Memory B cell (primary cell): ENCODE results near the gene PNPLA7.
"Not testable (repeated sequence)": the region's sequence is repeated elsewhere in the genome, so short reads cannot be mapped to it uniquely, and the experiment has no call there.

Source experiments
- ATAC-seq: fragments of 150-1000 bp; cut with Tn5 transposase; 2 replicates; pipeline ENCODE4 v1.10.0; 2021; ENCODE audit warnings: low read depth, mild to moderate bottlenecking, moderate library complexity
- DNase-seq, 2 donors: peaks; one replicate each; pipeline ENCODE4 v3.0.0; 2022; ENCODE audit warnings: low spot score in 2 of 2
- H3K27ac Mint-ChIP-seq: one replicate; pipeline ENCODE4 v1.8.0; 2022; ENCODE audit warnings: mild to moderate bottlenecking, moderate library complexity, mixed read lengths
- H3K27me3 Mint-ChIP-seq: one replicate; pipeline ENCODE4 v1.8.0; 2022; ENCODE audit warnings: mixed read lengths
- H3K36me3 Mint-ChIP-seq: one replicate; pipeline ENCODE4 v1.8.0; 2022; ENCODE audit warnings: mild to moderate bottlenecking, mixed read lengths
- H3K4me1 Mint-ChIP-seq: one replicate; pipeline ENCODE4 v1.8.0; 2022; ENCODE audit warnings: mixed read lengths
- H3K4me3 Mint-ChIP-seq: one replicate; pipeline ENCODE4 v1.8.0; 2022; ENCODE audit warnings: mild to moderate bottlenecking, moderate library complexity, mixed read lengths
- H3K9me3 Mint-ChIP-seq: one replicate; pipeline ENCODE4 v1.8.0; 2022; ENCODE audit warnings: mixed read lengths

The PNPLA7 gene

DNA sequence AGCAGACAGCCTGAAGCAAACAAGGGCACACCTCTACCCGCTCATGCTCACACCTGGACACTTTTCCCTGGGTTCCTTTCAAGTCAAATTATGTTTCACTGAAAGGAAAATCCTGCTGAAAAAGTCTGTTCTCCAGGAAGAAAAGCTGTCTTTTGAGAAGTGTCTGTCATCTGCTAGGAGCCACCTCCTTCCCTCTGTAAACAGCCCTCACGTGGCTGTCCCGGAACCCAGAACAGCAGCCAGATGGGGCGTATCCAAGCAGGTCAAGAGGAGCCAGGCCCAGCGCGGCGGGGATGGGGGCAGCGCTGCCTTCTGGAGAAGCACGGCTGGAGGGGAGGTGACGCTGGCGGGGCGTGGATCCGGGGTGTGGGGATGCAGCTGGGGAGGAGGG lies at the start of gene PNPLA7:
Gene PNPLA7, minus strand, starts transcription at position 172 of the 391 bp plus-strand sequence. CDS start 205 bp downstream, outside the sequence.
- no peaks in the 10 kb centered on the region for H3K27me3 Mint-ChIP-seq
- ATAC-seq (peak; percentile 23), DNase-seq (peak; percentile 22 to 46)
- H3K4me1 Mint-ChIP-seq: peaks cover 17% of the 10 kb centered on the region
- no peaks in the 10 kb centered on the region for H3K9me3 Mint-ChIP-seq
- H3K4me3 Mint-ChIP-seq: peak within 1 kb of the TSS; percentile 99
- H3K36me3 Mint-ChIP-seq: peaks cover 5% of the 10 kb centered on the region
- H3K27ac Mint-ChIP-seq: peak within 1 kb of the TSS; percentile 95

DNA sequence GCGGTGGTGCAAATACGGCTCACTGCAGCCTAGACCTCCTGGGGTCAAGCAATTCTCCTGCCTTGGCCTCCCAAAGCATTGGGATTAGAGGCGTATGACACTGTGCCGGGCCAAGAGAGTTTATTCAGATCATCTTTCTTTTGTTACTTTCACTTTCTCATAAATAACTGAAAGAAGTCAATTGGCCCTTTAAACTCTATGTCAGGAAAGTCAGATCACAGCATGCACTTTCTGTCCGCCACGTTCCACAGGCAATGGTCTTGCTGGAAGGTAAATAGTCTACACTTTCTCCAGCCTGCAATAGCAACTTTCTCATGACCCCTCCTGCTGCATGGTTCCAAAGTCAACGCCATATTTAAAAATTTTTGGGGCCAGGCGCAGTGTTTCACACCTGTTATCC lies 48.7 kb upstream of the PNPLA7 start:
- DNase-seq: no peak
- H3K27ac Mint-ChIP-seq: no peak overlapping the region
- H3K9me3 Mint-ChIP-seq: no peaks in the 10 kb centered on the region
- ATAC-seq: no peak
- H3K4me1 Mint-ChIP-seq: peaks cover 8% of the 10 kb centered on the region
- no peaks in the 10 kb centered on the region for H3K36me3 Mint-ChIP-seq
- no peak overlapping the region for H3K4me3 Mint-ChIP-seq
- no peaks in the 10 kb centered on the region for H3K27me3 Mint-ChIP-seq

DNA sequence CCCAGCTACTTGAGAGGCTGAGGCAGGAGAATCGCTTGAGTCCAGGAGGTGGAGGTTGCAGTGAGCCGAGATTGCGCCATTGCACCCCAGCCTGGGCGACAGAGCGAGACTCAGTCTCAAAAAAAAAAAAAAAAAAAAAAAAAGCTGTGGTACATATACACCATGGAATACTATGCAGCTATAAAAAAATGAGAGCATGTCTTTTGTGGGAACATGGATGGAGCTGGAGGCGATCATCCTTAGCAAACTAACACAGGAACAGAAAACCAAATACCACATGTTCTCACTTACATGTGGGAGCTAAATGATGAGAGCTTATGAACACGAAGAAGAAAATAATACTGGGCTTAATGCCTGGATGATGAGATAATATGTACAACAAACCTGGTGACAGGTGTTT lies 46.4 kb upstream of the PNPLA7 start:
- ATAC-seq, H3K27ac Mint-ChIP-seq, H3K9me3 Mint-ChIP-seq, H3K36me3 Mint-ChIP-seq, H3K4me3 Mint-ChIP-seq, H3K4me1 Mint-ChIP-seq, H3K27me3 Mint-ChIP-seq, DNase-seq: not testable (repeated sequence)

DNA sequence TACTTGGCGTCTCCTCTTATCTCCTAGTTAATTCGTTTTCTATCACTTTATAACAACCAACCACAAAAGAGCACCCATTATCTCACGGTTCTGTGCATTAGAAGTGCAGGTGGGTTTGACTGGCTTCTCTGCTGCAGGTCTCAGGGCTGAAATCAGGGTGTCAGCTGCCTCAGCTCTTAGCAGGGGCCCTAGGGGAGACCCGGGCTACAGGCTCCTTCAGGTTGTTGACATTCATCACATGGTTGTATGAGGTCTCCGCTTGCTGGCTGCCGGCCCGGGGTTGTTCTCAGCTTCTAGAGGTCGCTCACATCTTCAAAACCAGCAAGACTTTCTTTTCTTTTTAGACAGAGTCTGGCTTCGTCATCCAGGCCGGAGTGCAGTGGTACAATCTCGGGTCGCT lies 43.0 kb upstream of the PNPLA7 start:
- peaks cover 4% of the 10 kb centered on the region for H3K4me1 Mint-ChIP-seq
- DNase-seq: no peak
- no peaks in the 10 kb centered on the region for H3K27me3 Mint-ChIP-seq
- H3K36me3 Mint-ChIP-seq: no peaks in the 10 kb centered on the region
- no peaks in the 10 kb centered on the region for H3K9me3 Mint-ChIP-seq
- no peak overlapping the region for H3K27ac Mint-ChIP-seq
- H3K4me3 Mint-ChIP-seq: no peak overlapping the region
- no peak for ATAC-seq

DNA sequence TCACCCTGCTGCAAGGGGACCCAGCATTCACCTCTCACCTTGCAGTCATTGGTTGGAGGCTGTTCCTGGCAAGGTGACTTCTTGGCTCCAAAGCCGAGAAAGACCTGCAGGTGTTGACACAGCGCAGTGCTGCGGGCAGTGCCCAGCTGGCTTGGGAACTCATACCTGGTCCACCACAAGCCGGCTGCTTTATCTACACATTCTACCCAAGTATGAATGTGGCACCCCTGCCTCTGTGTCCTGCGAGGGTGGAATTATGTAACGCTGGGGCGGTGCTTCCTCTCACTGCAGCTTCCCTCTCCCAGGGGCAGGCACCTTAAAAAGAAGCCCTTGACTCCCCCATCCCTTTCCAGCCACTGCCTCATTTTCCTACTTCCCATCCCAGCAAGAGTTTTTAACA lies 42.6 kb upstream of the PNPLA7 start:
- ATAC-seq: no peak
- H3K27ac Mint-ChIP-seq: no peak overlapping the region
- H3K36me3 Mint-ChIP-seq: peaks cover 3% of the 10 kb centered on the region
- no peak overlapping the region for H3K4me3 Mint-ChIP-seq
- no peak for DNase-seq
- H3K9me3 Mint-ChIP-seq: no peaks in the 10 kb centered on the region
- H3K27me3 Mint-ChIP-seq: no peaks in the 10 kb centered on the region
- H3K4me1 Mint-ChIP-seq: peaks cover 7% of the 10 kb centered on the region

DNA sequence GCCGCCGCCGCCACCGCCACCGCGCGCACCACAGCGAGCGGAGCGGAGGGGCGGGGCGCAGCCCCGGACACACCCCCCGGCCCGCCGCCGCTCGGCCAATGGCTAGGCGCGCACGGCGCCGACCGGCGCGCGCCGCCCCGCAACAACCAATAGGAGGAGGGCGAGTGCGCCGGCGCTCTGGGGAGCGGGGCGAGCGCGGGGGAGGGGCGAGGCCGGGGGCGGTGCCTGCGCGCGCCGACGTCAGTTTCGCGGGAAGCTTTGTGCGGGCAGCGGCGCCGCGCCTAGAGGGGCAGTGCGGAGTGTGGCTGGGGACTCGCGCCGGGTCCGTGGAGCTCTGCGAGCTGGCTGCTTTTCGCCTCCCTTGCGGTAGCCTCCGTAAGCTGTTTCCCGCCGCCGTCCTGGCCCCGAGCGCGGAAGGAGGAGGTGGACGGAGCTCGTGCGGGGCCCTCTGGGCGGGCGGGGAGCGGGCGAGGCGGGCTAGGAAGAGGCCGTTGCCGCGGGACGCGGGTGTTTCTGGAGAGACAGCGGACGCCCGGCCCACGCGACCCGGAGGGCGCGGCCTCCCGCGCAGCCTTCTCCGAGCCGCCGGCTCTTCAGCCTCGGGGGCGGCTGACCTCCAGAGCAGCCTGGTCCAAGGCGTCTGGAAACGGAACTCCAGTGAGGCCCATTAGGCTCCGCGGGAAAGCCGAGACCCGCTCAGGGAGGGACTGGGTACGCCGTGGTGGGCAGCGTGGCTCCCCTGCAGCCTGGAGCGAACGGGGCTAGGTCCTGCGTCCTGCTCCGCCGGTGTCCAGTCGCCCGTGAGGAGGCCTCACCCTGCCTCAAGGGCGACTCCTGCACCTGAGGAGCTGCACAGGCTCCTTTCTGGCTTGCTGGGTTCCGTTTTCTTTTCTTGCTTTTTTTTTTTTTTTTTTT lies 40.5 kb upstream of the PNPLA7 start, which contains the start of gene ZMYND19:
Gene ZMYND19, minus strand, starts transcription at position 44 of the 915 bp plus-strand sequence. CDS start 249 bp downstream, outside the sequence.
- H3K4me3 Mint-ChIP-seq: peak within 1 kb of the TSS; percentile 99

DNA sequence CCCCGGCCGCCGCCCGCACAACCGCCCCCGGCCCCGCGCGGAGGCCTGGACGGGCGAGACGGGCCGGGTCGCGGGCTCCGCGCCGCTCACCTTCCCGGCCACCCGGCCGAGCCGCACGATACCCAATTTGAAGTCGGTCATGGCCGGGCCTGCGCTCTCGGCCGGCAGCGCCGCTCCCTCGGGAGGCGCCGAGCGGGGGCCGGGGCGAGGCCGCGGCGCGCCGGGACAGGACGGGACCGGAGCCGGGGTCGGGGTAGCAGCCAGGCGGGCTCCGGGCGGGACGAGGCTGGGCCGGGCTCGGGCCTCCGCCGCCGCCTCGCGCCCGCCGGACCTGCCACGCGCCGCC lies 39.9 kb upstream of the PNPLA7 start:
- Mint-ChIP-seq H3K9me3 (no peaks in the 10 kb centered on the region), H3K27ac (peak overlapping the region; percentile 75), H3K4me3 (no peak overlapping the region), H3K27me3 (no peaks in the 10 kb centered on the region), H3K36me3 (peaks cover 9% of the 10 kb centered on the region), H3K4me1 (peaks cover 7% of the 10 kb centered on the region)
- DNase-seq (no peak), ATAC-seq (peak; percentile 14)

More for the DNA sequence above, 40.5 kb upstream of the PNPLA7 start, which contains the start of gene ZMYND19:
- Mint-ChIP-seq H3K27me3 (no peaks in the 10 kb centered on the region), H3K4me1 (peaks cover 7% of the 10 kb centered on the region), H3K27ac (peak within 1 kb of the TSS; percentile 75), H3K9me3 (no peaks in the 10 kb centered on the region), H3K36me3 (peaks cover 9% of the 10 kb centered on the region)
- peak; percentile 88 to 92 for DNase-seq
- peak; percentile 96 for ATAC-seq

DNA sequence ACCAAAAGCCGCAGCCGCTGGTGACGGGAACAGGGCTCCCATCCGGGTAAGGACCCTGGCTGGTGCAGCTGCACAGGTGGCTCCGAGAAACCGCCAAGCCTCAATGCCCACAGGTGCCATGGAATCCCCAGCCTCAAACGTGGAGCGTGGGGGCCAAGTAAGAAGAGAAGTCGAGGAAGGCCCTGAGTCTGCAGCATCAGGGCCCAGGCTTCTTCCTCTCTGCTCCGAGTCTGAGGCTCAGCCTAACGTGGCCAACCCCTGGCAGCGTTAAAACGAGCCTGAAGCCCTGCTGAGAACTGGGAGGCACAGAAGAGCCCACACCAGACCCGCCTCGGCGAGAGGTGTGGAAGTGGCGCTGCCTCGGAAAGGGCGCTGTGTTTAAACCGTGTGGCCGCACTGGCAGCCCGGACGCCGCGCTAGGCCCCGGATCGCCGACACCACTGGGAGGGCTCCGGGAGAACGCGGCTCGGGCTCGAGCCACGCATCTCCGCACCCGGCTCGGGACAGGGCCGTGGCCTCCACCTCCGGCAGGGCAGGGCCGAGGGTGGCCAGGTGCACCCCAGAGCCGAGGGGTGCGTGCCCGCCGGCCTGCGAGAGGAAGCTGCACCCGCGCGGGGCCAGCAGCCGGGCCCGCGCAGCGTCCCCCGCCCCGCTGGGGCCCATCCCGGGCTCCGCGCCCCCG lies 39.4 kb upstream of the PNPLA7 start:
- no peak overlapping the region for H3K27ac Mint-ChIP-seq
- peak overlapping the region; percentile 88 for H3K4me3 Mint-ChIP-seq
- peak in 1 of 2 donors; percentile 37 for DNase-seq
- no peak for ATAC-seq
- no peaks in the 10 kb centered on the region for H3K27me3 Mint-ChIP-seq
- H3K4me1 Mint-ChIP-seq: peaks cover 7% of the 10 kb centered on the region
- no peaks in the 10 kb centered on the region for H3K9me3 Mint-ChIP-seq
- H3K36me3 Mint-ChIP-seq: peaks cover 9% of the 10 kb centered on the region

DNA sequence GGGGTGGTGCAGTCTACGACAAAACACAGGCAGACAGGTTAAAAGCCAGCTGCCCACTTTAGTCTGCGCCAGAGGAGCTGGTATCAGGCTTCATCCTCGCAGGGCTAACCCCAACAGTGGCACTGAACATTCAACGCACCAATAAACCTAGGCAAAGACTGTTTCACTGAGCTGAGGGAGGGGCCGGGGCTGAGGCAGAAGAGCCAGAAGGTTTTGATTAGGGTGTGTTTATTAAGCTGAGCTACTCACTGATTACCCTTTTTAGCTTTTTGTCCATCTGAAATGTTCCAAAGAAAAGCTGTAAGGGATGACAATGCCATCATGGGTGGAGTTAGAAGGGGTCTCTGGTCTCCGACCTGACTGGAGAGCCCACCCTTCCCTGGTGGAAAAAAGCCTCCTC lies 38.7 kb upstream of the PNPLA7 start:
- Mint-ChIP-seq H3K36me3 (peaks cover 9% of the 10 kb centered on the region), H3K27ac (no peak overlapping the region), H3K4me3 (peak overlapping the region; percentile 44), H3K27me3 (no peaks in the 10 kb centered on the region), H3K9me3 (no peaks in the 10 kb centered on the region), H3K4me1 (peaks cover 7% of the 10 kb centered on the region)
- ATAC-seq: no peak
- DNase-seq: no peak

DNA sequence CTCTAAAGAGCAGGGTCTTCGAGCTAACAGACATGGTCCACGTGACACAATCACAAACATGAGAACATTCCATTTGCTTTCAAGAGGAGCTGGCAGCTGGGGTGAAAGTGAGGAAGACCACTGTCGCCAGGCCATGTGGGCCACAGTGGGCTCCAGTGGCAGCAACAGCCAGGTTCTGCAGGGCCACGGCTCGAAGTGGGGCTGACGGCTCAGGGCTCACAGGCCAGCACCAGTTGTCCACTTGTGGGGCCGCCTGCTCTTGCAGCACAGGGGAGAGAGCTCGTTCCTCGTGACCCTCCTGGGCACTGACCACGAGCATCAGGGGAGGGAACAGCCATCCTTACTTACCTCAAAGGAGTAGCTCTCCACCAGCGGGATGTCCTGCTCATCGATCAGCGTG lies 38.1 kb upstream of the PNPLA7 start:
- no peak for ATAC-seq
- H3K4me3 Mint-ChIP-seq: peak overlapping the region; percentile 51
- no peaks in the 10 kb centered on the region for H3K9me3 Mint-ChIP-seq
- DNase-seq: no peak
- H3K36me3 Mint-ChIP-seq: peaks cover 9% of the 10 kb centered on the region
- H3K4me1 Mint-ChIP-seq: peaks cover 7% of the 10 kb centered on the region
- no peak overlapping the region for H3K27ac Mint-ChIP-seq
- H3K27me3 Mint-ChIP-seq: no peaks in the 10 kb centered on the region

DNA sequence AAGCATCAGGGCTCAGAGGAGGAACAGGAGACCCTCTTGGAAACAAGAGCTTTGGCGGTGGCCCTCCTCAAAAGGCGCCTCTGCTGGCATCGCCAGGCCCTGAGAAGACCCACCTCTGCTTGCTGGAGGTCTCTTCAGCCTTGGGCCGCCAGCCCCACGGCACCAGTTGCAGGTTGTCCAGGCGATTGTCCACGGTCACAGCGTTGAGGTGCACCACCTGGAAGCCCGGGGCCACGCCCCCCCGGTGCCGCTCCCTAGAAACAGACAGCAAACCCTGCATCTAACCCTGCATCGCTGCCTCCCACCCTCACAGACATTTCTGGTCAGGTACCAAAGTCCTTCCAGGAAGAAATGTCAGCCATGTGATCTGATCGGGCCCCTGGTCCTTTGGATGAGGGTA lies 36.7 kb upstream of the PNPLA7 start:
- Mint-ChIP-seq H3K4me1 (peaks cover 7% of the 10 kb centered on the region), H3K4me3 (no peak overlapping the region), H3K9me3 (no peaks in the 10 kb centered on the region), H3K27ac (no peak overlapping the region), H3K36me3 (peaks cover 9% of the 10 kb centered on the region), H3K27me3 (no peaks in the 10 kb centered on the region)
- DNase-seq: no peak
- no peak for ATAC-seq

DNA sequence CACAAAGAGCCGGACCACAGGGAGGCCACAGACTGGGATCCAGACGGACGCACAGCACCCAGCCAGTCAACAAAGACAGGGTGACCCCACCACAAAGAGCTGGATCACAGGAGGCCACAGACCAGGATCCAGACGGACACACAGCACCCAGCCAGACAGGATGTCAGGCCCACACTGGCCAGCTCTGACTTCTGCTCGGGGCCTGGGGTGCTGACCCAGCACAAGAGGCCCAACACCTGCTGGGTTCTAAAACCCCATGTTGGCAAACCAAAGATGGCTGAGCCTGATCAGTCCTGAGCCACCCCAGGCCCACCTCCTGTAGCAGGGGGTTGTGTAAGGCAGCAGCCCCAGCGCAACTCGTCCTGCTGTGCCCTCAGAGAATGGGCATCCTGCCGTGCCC lies 33.8 kb upstream of the PNPLA7 start:
- H3K36me3 Mint-ChIP-seq: peaks cover 9% of the 10 kb centered on the region
- peaks cover 3% of the 10 kb centered on the region for H3K4me1 Mint-ChIP-seq
- no peak for ATAC-seq

DNA sequence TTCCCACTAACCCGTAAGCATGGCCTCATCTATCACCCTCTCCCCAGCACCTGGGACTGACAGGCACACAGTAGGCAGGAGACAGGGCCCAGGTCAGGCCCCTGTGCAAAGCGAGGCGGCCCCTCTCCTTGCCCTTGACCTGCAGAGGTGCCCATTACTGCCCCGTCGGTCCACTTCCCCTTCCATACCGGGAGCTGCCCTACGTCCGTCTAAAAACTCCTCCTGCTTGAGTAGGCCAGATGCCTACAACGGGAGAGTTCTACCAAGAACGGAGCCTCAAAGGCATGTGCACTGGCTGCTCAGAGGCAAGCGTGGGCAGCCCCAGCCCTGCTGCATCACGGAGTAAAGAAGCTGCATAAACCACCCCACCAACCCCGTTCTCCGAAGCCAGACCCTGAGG lies 33.1 kb upstream of the PNPLA7 start:
- Mint-ChIP-seq H3K4me1 (peaks cover 3% of the 10 kb centered on the region), H3K27ac (no peak overlapping the region), H3K4me3 (no peak overlapping the region), H3K27me3 (no peaks in the 10 kb centered on the region), H3K9me3 (no peaks in the 10 kb centered on the region), H3K36me3 (peaks cover 9% of the 10 kb centered on the region)
- no peak for ATAC-seq
- DNase-seq: no peak

More for the DNA sequence above, 33.8 kb upstream of the PNPLA7 start:
- H3K27me3 Mint-ChIP-seq: no peaks in the 10 kb centered on the region
- H3K9me3 Mint-ChIP-seq: no peaks in the 10 kb centered on the region
- no peak overlapping the region for H3K4me3 Mint-ChIP-seq
- DNase-seq: no peak
- H3K27ac Mint-ChIP-seq: no peak overlapping the region

DNA sequence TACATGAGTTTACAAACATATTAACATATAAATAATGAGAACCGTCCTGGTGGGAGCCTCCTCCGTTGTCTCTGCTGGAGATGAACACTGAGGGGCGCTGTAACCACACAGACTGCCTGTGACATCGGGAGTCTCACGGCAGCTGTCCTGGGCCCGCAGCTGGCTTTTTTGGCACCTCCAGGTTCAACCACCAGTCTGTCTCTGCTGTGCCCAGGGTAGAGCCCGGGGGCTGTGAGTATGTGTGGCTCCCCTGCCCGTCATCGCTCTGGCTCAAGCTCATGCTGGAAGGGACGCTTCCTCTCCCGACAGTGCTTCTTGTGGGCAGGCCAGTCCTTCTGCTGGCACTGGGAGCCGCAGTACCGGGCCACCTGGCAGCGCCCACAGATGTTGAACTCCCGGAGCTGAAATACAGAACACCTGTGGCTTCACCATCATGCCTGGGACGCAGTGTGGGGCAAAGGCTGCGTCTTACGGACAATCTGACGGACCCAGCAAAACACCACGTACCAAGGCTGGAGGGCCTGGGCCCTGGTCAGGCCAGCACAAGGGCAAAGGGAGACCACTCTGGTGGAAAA lies 32.2 kb upstream of the PNPLA7 start:
- Mint-ChIP-seq H3K27me3 (no peaks in the 10 kb centered on the region), H3K27ac (no peak overlapping the region), H3K36me3 (peaks cover 5% of the 10 kb centered on the region), H3K4me1 (peaks cover 4% of the 10 kb centered on the region), H3K9me3 (no peaks in the 10 kb centered on the region), H3K4me3 (no peak overlapping the region)
- no peak for ATAC-seq
- DNase-seq: no peak
